Panc1 (cell line): ENCODE measurements around the gene MC1R.

Source experiments
- CTCF ChIP-seq: fragments of 450-650 bp; IDR thresholded peaks from 2 replicates; pipeline ENCODE4 v1.5.1; 2017; ENCODE audit warnings: mild to moderate bottlenecking
- POLR2AphosphoS5 ChIP-seq: IDR thresholded peaks from 2 replicates; pipeline ENCODE4 v1.6.1; 2012; ENCODE audit warnings: mild to moderate bottlenecking, low read depth, low read length, moderate library complexity
- REST ChIP-seq, 2 experiments: IDR thresholded peaks; 2 replicates each; pipeline ENCODE4 v1.6.1; 2011 to 2012; ENCODE audit warnings: low read depth in 2 of 2, control low read depth in 1 of 2, low read length in 1 of 2, mild to moderate bottlenecking in 1 of 2, moderate library complexity in 1 of 2; ENCODE audit not compliant: insufficient read depth in 1 of 2
- SIN3A ChIP-seq: IDR thresholded peaks from 2 replicates; pipeline ENCODE4 v1.6.1; 2012; ENCODE audit warnings: low read depth, mild to moderate bottlenecking, low read length, moderate library complexity, borderline replicate concordance; ENCODE audit not compliant: insufficient read depth
- TCF7L2 ChIP-seq: IDR thresholded peaks from 2 replicates; pipeline ENCODE4 v1.6.1; 2011; ENCODE audit warnings: mild to moderate bottlenecking, low read depth, low read length, inconsistent platforms

- TF ChIP-seq CTCF (no peak), TCF7L2 (no peak), POLR2AphosphoS5 (no peak), SIN3A (no peak), REST (IDR thresholded peaks at IDR 0.05; ENCODE audit: insufficient read depth in 1 of 2, low read depth in 2 of 2, low read length in 1 of 2) (no peak)
Observed at GRCh38 chr16:89953671-89954406, 35.2 kb downstream of the MC1R start.
